Limb (tissue), 2 donors: ENCODE results near the gene PDE4D.

ENCODE experiments used
- DNase-seq, 2 donors: peaks; one replicate each; pipeline ENCODE4 v3.0.0-alpha.2; 2016; ENCODE audit errors: extremely low spot score in 2 of 2

The PDE4D gene

GRCh38 chr5:59157068-59157467 lies 736.5 kb downstream of the PDE4D start:
- DNase-seq: no peak

DNA sequence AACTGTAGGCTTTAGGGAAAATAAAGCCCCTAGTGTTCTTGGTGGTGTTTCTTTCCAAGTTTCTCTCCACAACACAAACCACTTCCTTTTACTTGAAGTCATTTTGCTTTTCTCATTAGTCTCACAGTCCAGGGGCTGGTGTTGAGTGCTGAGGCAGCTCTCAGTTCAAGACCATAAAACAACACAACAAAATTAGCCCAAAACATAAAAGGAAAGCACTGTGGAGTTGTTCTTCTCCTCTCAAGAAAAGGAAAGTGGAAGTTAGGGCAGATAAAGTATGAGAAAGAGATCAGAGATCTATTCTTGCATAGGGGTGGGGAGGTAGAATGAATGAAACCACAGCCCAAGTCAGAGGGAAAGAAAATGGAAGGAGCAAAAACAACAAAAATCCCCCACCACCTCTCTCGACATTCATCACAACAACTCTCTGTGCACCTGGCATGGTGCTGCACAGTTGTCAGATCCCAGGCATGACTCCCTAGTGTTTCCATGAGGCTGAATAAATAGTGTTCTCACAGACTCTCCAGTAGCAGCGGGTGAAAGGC lies 740.8 kb downstream of the PDE4D start:
- DNase-seq: no peak

GRCh38 chr5:59151162-59151889 lies 742.2 kb downstream of the PDE4D start:
- DNase-seq: no peak

- DNase-seq: no peak
Measured at GRCh38 chr5:59149827-59150226, 743.7 kb downstream of the PDE4D start.

- DNase-seq: no peak
Measured at GRCh38 chr5:59149271-59149670, 744.3 kb downstream of the PDE4D start.

GRCh38 chr5:59146729-59147128 lies 746.8 kb downstream of the PDE4D start:
- no peak for DNase-seq

- DNase-seq: no peak
Measured at GRCh38 chr5:59143926-59144333, 749.6 kb downstream of the PDE4D start.

GRCh38 chr5:59142927-59143326 lies 750.6 kb downstream of the PDE4D start:
- no peak for DNase-seq

DNA sequence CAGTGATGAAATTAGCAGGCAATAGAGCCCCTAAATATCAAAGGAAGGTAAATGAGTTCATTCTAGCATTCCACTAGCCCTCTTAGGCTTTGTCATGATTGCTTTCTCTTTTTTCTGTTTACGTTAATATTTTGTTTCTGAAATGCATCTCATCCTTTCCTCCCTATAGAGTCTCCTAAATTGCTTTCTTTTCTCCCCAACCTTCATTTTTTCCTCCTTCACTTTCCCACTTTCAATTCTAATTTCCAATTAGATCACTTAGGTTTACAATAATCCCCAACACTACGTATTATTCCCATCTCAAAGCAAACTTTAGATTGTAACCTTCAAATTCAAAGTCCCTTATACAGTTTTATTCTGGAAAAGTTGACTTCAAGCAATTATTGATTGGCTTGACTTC lies 751.4 kb downstream of the PDE4D start:
- no peak for DNase-seq

- no peak for DNase-seq
Measured at GRCh38 chr5:59140133-59140532, 753.4 kb downstream of the PDE4D start.

- DNase-seq: no peak
Measured at GRCh38 chr5:59139695-59140094, 753.8 kb downstream of the PDE4D start.

DNA sequence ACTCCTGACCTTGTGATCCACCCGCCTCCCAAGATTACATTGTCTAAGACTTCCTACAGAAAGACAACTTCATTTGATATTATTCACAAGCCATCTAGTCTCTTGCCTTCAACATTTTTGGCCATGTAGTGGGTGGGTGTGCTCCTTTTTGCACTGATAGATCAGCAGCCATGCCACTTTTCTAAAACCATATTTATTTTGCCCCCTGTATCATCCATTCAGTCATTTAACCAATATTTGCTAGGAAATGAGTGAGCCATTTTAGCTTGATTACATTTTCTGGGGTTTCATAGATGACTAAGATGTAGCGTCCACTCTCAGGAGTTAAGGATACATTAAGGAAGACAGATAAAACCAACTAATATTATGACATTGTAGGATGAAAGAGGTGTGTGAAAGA lies 755.0 kb downstream of the PDE4D start:
- no peak for DNase-seq

DNA sequence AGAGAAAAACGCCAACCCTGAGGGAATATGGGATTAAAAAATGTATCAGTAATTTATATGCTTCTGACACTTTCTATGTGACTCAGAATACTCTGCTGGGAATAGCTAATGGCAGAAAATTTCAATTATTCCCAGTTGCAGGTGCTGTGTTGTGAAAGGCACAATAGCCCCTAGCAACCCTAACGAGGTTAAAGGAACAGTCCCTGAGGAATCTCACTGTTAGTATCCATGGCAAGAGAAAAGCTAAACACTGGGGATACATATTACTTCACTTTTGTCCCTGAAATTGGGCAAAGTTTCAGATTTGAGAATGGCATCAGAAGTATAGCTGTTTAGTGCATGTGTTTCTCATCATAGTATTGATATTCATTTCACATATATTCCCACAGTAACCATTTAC lies 755.7 kb downstream of the PDE4D start:
- DNase-seq: no peak

DNA sequence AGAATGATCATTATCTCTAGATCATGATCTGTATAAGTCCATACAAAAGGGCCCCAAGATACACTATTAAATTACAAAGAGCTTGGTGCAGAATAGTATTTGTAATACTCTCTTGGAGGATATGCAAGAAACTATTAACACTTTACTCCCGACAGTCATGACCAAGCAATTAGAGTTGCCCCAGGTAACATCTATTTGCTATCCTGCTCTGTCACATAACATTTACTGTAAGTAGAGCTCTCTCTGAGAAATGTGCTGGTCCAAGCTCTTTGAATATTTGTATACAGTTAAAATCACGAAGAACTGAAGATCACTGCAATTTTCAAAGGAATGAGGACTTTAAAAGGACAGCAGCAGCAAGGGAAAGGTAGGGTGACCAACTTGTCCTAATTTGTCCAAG lies 757.0 kb downstream of the PDE4D start:
- no peak for DNase-seq

- no peak for DNase-seq
Measured at GRCh38 chr5:59134471-59135163, 758.9 kb downstream of the PDE4D start.

DNA sequence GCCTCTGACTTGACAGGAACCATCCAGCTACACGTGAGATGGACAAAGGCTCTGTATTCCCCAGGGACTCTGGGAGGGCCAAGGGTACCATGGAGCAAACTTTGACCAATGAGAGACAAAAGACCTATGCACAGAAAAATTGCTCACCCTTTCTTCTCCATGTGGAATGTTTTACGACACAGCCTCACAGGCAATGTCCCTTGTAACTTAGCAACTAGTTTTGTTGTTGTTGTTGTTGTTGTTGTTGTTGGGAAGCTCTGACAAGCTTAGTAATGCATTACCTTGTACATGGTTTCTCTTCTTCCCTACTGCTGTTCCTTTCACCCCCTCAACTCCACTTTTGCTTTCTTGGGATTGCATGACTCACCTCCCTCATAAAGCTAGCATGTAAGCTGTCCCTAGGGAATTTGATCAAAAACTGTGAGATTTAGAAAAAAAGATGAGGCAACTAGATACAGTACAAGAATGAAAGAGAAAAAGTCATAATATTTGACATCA lies 759.7 kb downstream of the PDE4D start:
- no peak for DNase-seq

GRCh38 chr5:59132131-59132530 lies 761.4 kb downstream of the PDE4D start:
- DNase-seq: no peak

DNA sequence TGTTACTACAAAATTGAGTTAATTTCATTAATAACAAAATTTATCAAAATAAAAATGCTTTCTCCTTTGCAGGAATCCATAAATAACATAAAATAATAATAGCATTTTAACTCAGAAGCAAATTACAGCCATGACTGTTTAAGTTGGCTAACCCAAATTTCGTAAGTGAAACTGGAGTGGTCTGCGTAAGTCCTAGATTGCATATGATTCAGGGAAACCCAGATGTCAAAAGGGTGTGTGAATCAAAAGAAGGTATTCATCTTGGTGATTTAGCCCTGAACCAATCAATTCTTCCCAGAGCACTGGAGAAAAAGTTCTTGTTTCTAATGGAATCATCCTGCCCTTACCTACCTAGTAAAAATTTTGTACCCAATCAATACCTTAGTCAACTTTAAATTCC lies 763.1 kb downstream of the PDE4D start:
- DNase-seq: no peak

GRCh38 chr5:59128646-59129290 lies 764.8 kb downstream of the PDE4D start:
- DNase-seq: no peak

DNA sequence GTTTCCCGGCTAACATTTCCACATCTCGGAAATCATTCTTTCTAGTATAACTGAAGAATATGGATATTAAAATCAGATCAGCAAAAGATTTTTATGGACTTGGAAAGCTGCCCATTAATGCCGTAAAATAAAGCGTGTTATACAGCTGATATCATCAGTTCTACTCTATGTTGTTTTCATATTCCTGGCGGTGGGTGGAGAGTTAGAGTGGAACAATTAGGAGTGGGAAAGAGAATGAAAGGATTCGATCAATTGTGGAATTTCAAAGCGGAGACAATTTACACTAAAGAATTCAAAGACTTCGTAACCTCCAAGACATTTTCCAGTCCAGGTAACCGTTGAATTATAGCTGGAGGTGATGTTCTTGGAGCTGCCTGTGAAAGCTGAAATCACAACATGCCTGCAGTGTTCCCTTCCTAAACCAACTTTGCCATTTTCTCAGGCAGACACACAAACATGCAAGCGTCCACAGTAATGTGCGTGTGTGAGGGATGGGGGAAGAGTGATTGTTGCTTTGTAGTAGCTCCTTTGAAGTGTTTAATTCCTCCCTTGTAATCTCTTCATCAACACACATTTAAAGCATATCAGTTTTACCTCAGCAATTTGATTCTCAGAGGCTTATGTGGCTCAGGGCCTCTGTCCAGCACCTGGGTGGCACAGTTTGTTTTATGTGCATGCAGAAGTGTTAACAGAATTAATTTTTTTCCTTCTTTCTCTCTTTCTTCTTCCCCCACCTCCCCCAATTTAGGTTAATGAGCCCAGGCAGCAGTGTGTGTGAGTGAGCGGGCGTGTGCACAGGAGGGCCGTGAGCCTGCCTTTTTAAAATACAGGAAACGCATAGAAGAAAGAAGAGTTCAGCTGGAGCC lies 766.6 kb downstream of the PDE4D start:
- DNase-seq: peak in 1 of 2 donors; percentile 72

DNA sequence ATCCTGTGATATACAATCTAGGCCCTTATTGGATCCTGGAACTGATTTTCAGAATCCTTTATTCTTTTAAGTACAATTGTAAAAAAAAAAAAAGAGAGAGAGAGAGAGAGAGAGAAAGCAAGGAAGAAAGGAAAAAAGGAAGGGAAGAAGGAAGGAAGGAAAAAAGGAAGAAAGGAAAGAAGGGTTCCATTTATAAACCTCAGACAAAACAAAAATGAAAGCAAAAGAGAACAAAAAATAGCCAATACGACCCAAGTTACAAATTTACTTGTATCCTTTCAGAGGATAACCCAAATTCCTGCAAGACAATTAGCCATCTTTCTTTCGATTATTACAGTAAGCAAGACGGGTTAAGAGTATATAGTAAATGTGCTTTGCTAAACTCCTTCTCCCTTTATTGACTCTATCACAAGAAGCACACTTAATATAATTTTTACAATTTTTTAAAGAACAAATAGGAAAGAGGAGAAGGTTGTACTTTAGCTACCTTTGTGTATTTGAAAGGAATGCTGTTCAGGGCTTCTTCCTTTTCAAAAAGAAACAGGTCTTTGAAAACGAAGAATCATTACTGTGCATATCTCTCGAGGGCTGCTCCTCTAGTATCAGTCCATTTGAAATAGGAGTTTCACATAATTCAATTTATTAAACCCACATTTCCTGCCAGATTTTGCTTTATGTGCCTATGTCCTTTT lies 767.4 kb downstream of the PDE4D start:
- DNase-seq: no peak
